NCI-H69 (cell line): ENCODE results near the gene KCNF1.

Experiments
- DNase-seq: peaks from one replicate; lab custom pipeline; 2025; lab: John Stamatoyannopoulos, UW

KCNF1 gene

DNA sequence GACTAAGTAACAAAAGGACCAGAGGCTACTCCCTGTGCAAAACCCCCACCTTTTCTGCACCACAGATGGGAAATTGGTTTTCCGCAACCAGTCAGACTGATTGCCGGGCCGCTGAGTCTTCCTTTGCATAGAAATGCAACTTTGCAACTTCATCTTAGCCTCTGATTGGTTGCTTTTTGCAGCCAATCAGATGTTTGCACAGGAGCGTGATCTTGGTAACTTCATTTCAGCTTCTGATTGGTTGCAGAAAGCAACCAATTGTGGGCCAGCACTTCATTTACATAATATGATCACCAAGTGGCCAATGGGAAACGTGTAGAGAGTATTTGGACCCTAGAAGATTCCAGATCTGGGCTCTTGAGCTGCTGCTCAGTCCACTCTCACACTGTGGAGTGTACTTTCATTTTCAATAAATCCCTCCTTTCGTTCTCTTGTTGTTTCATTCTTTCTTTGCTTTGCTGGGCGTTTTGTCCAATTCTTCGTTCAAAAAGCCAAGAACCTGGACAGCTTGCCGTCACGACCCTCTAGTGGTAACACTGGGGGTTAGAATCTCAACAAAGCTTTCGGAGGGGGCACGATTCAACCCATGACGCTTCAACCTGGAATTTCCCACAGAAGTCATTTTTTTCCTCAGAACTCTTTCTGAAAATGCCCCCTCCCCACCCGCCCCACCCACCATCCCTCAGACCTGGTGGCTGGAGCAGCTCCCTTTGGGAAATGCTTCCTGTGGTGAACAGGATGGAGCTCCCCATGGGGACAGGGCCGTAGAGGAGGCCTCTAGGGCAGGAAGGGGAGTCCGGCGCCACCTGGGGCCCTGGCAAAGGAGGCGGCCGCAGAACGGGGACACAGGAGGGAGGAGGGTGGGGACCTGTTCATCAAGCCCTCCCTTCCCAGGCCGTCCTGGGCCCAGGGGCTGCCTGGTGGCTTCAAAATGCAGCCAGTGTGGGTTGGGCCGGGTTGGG is 31.8 kb upstream of the KCNF1 start:
- no peak for DNase-seq

- no peak for DNase-seq
Observed at GRCh38 chr2:10880586-10881321, 31.0 kb upstream of the KCNF1 start.

- DNase-seq, result no peak
Observed at GRCh38 chr2:10882568-10882967, 29.2 kb upstream of the KCNF1 start.

DNA sequence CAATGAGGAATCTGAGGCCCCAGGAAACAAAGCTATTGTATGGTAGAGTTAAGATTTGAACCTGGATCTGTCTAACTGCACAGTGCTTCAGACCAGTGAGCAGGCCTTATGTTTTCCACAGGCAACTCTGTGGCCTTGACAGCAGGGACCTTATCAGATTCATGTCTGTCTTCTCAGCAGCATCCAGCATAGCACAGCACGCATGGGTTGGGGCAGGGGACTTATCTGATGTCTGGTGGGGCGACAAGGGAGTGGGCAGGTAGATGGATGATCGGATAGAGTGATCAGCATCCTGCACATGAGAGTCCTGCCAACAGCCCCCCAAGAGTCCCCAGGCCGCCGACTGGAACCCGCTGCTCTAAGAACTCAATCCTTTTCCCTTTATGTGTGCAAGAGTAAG is 28.7 kb upstream of the KCNF1 start:
- DNase-seq, result no peak

DNA sequence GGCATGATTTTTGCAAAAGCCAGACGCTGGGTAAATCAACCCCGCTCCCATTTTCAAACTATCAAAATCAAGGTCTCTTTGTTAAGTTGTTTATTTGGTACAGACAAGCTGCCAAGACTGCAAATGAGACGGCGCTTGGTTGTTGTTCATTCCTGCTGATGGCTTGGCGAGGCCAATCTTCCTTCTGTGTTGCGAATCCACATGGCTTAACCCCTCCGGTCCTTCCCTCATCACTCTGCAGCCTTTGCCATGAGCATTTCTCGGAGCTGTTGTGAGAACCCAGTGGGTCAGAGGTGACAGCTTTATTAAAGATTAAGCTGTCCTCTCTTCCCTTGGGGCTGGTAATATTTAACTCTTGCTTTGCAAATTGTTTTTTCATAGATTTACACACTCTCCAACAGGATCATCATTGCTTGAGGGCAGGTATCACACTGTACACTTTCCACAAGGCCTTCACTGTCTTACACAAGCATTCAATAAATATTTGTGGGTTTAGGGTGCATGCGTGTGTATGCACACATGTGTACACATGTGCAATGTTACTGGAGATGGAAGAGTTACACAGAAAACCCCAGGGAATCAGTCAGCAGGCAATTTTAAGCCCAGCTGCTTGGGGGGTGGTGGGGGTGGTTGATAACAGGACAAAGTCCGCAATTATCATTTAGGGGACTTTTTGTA is 27.8 kb upstream of the KCNF1 start:
- DNase-seq, result peak; percentile 23

DNA sequence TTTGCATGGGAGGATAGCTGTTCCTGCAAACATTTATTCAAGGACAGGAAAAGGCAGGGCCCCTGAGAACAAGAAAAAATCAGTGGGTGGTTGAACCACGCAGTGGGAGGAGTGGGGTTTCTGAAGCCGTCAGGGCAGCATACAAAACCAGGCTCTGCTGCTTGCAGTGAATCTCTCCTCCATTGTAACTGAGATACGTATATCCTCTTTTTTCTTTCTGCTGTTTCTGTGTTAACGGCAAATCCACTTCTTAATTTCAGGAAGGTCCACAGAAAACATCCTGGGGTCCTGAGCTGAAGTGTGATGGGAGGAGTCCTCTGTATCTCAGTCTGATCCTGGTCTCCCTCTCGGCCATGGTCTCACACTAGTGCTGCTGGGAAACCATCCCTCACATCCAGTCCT is 27.2 kb upstream of the KCNF1 start:
- DNase-seq, result peak; percentile 48

GRCh38 chr2:10885094-10885860 is 26.5 kb upstream of the KCNF1 start:
- no peak for DNase-seq

DNA sequence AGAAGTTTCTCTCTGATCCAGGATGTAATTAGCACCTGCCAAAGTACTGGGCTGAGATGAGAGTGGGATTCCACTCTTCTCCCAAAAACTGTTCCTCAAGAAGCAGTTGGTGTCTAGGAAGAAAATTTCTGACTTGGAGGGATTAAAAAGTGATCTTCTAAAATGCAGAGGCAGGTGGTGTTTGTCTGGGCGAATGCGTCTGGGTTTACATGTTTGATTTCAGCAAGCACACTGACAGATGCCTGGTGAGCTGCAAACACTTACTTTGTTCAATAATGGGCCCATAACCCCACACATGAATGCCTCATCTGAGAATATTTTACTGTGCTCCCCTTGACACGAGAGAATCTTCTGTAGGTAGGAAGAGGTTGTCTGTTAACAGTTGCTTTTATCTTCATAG is 24.3 kb upstream of the KCNF1 start:
- DNase-seq, result peak; percentile 50

- peak; percentile 87 for DNase-seq
Observed at GRCh38 chr2:10889651-10890215, 22.0 kb upstream of the KCNF1 start.

DNA sequence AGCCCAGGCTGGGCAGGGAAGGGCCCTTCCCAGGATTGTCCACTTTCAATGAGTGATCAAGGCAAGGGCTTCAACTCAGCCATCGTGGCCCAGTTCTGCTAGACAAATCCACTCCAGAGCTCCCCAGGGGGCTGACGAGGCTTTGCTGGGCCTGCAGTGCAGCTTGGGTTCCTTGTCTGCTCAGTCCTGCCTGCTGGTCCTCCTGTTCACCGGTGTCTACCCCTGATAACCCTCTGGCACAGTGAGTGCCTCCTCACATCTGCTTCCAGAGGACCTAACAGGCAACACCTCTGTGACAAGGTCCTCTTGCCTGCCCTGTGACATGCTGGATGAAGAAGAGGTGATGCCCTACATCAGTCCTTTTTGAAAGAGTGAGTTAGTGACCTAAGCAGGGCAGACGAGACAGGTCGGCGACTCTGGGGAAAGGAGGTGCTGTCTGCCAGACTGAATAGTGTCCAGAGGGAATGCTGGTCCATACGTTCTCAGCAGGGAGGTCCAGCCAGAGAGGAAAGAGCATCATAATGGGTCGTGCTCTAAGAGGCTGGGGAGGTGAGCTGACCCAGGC is 20.9 kb upstream of the KCNF1 start:
- DNase-seq, result no peak

GRCh38 chr2:10891390-10891789 is 20.3 kb upstream of the KCNF1 start:
- no peak for DNase-seq

DNA sequence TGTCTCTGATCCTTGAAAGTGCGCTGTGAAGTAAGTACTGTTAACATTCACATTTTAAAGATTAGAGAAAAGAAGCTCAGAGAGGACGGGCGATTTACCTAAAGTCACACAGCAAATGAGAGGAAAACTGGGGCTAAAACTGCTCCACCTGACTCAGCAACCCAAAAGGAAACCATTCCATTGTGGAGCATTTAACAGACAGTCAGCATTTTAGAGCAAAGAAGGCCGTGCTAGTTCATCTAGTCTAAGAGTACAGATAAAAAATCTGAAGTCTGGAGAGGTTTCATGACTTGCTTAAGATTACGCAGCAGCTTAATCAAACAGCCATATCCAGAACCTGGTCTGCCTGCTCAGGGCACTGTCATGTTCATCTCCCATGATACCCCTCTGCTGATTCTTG is 19.9 kb upstream of the KCNF1 start:
- no peak for DNase-seq

- DNase-seq, result no peak
Observed at GRCh38 chr2:10892316-10892715, 19.4 kb upstream of the KCNF1 start.

DNA sequence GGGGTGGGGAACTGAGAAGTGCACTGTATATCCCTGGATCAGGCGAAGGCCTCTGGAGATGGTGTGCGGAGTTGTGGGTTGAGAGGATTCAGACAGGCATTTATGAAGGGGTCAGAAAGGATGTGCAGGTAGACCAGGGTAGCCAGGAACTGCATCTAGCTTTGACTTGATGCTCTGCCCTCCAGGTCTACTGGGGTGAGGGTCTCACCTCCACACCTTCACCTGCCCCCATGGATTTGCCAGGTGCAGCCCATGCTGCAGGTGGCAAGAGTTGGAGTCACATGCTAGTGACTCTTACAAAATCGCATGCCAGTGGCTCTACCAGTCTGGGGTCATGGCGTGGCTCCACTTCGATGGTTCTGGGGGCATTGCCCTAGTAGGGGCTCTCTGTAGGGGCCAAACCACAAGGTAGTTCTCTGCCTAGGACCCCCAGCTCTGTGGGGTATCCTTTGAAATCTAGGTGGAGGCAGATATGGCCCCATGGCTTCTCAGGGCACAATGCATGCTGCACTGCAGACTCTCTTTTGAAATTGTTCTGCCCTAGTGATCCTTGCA is 18.9 kb upstream of the KCNF1 start:
- no peak for DNase-seq

GRCh38 chr2:10894264-10894935 is 17.3 kb upstream of the KCNF1 start:
- DNase-seq, result no peak

GRCh38 chr2:10895231-10895630 is 16.5 kb upstream of the KCNF1 start:
- DNase-seq, result no peak

DNA sequence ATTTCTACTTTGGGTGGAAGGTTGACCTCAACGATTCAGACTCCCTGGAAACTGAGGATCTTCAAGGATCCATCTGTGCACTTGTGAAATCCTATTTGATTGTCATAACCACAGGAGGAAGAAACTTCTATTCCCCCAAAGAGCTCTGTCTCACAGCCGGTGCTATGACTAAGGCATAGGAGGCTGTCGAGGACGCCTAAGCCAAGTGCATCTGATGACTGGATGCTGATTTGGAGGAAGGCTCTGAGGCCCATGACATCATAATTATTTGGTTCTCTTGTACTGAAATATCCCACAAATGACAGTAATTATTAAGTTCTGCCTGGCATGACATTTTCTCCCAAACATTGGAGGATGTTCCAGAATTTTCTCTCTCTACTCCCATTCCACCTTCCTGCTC is 13.8 kb upstream of the KCNF1 start:
- DNase-seq, result no peak

DNA sequence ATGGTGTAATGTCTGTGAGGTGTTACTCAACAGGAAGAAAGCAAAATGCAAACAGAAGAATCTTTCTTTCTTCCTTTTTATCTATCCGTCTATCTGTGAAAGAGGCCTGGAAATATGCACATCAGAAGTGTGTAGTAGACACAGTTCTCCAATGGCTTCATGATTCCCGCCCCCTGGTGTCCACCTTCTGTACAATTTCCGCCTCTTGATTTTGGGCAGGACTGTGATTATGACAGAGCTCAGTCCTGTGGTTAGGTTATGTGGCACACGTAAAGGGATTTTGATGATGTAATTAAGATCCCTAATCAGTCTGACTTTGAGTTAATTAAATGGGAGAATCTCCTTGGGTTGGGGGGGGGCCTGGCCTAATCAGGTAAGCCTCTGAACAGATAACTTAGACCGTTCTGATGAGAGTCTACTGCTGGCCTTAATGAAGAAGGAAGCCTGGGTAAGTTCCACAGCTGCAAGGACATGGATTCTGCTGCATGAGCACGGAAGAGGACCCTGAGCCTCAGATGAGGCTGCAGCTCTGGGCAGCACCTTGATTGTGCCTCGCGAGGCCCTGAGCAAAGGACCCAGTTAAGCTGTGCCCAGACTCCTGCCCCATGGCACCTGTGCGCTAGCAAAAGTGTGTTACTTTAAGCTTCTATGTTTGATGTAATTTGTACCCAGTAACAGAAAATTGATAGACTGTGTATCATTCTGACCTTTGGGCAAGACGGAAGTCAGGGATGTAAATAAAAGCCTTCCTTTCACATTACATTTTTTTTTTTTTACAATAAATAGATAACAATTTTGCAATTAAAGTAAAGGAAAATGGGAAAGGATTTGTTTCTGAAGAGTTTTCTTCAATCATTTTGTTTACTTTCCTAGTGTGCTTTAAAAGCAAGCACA is 11.3 kb upstream of the KCNF1 start:
- DNase-seq, result peak; percentile 8
